ENCODE measurements around the gene PTP4A1. TPM values are rescaled to one million over a fixed set of nuclear protein-coding genes. Genes with fewer than 3 reads are reported as not detected.

The PTP4A1 gene
- total and polyA plus RNA-seq, 2 of the 13 experiments (the other 11 are each of a cell fraction or from before 2014, with no cell fraction given) = 141 to 376 TPM

DNA sequence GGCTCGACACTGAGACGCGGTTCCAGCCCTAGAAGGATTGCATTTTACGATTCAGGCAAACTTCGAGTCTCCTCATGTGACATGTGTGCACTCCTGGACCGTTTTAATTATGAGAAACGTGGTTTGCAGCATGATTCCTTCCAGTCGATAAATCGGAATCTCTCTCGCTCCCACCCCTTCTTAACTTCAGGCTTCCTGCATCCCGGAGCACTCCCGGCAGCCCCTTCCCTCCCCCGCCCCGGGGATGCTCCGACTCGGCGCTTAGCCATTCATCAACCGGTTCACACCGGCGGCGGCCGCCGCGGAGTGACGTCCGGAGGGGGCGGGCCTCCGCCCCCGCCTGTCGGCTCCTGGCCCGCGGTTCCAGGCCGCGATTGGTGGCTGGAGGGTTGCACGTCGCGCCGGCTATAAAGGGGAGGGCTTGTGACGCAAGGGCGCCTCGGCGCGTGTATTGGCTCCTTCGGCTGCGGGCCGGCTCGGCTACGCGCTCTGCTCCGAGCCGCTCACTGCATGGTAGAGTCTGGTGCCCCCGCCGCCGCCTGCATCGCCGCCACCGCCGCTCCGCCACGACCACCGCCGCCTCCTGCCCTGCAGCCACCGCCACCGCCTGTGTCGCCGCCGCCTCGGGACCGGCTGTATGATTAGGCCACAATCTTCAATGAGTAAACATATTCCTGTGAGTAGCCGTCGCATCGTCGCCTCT is at the start of gene PTP4A1, which contains the start of gene LOC128125822 (continued):
- TF ChIP-seq, protein P1, sequence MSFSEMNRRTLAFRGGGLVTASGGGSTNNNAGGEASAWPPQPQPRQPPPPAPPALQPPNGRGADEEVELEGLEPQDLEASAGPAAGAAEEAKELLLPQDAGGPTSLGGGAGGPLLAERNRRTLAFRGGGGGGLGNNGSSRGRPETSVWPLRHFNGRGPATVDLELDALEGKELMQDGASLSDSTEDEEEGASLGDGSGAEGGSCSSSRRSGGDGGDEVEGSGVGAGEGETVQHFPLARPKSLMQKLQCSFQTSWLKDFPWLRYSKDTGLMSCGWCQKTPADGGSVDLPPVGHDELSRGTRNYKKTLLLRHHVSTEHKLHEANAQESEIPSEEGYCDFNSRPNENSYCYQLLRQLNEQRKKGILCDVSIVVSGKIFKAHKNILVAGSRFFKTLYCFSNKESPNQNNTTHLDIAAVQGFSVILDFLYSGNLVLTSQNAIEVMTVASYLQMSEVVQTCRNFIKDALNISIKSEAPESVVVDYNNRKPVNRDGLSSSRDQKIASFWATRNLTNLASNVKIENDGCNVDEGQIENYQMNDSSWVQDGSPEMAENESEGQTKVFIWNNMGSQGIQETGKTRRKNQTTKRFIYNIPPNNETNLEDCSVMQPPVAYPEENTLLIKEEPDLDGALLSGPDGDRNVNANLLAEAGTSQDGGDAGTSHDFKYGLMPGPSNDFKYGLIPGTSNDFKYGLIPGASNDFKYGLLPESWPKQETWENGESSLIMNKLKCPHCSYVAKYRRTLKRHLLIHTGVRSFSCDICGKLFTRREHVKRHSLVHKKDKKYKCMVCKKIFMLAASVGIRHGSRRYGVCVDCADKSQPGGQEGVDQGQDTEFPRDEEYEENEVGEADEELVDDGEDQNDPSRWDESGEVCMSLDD (CRISPR knock-in tag; IDR thresholded peaks at IDR 0.05; ENCODE audit: borderline replicate concordance) = no peak
- TF ChIP-seq KDM1A (CRISPR knock-in tag; IDR thresholded peaks at IDR 0.05) (0 out of 2 replicates have a peak, but pooled peaks have one; percentile 35), ZKSCAN5 (CRISPR knock-in tag; IDR thresholded peaks at IDR 0.05) (no peak), POLR2AphosphoS2 (IDR thresholded peaks at IDR 0.05; ENCODE audit: low read depth, low read length) (no peak), FOXK1 (CRISPR knock-in tag; IDR thresholded peaks at IDR 0.05; ENCODE audit: borderline replicate concordance, low read depth) (no peak; the same call in 1 of the 2 replicates), CCAR2 (optimal IDR thresholded peaks at IDR 0.05; ENCODE audit: low read depth, low read length) (no peak), ZNF468 (CRISPR knock-in tag; IDR thresholded peaks at IDR 0.05) (peak; percentile 65; the same call in 1 of the 2 replicates), ZNF720 (CRISPR knock-in tag; IDR thresholded peaks at IDR 0.05) (no peak), ZNF850 (CRISPR knock-in tag; conservative IDR thresholded peaks at IDR 0.05) (no peak), MED13 (CRISPR knock-in tag; IDR thresholded peaks at IDR 0.05) (peak; percentile 41; the same call in 1 of the 2 replicates), MAFK (conservative IDR thresholded peaks at IDR 0.05 in 1 of 2, IDR thresholded peaks at IDR 0.05 in 1 of 2; ENCODE audit: low read length in 2 of 2) (no peak)
- TF ChIP-seq, protein P2, sequence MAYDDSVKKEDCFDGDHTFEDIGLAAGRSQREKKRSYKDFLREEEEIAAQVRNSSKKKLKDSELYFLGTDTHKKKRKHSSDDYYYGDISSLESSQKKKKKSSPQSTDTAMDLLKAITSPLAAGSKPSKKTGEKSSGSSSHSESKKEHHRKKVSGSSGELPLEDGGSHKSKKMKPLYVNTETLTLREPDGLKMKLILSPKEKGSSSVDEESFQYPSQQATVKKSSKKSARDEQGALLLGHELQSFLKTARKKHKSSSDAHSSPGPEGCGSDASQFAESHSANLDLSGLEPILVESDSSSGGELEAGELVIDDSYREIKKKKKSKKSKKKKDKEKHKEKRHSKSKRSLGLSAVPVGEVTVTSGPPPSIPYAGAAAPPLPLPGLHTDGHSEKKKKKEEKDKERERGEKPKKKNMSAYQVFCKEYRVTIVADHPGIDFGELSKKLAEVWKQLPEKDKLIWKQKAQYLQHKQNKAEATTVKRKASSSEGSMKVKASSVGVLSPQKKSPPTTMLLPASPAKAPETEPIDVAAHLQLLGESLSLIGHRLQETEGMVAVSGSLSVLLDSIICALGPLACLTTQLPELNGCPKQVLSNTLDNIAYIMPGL (CRISPR knock-in tag; IDR thresholded peaks at IDR 0.05; ENCODE audit: borderline replicate concordance in 1 of 2, low read depth in 1 of 2) = peak in 1 of 2 experiments; percentile 85; a peak in 3 of 4 replicates
- TF ChIP-seq, protein P3, sequence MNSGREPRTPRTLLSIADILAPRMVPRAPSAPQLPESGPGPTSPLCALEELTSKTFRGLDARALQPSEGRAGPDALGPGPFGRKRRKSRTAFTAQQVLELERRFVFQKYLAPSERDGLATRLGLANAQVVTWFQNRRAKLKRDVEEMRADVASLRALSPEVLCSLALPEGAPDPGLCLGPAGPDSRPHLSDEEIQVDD (CRISPR knock-in tag; IDR thresholded peaks at IDR 0.05; ENCODE audit: borderline replicate concordance) = peak; percentile 94; the same call in 1 of the 2 replicates
- TF ChIP-seq, protein P4, sequence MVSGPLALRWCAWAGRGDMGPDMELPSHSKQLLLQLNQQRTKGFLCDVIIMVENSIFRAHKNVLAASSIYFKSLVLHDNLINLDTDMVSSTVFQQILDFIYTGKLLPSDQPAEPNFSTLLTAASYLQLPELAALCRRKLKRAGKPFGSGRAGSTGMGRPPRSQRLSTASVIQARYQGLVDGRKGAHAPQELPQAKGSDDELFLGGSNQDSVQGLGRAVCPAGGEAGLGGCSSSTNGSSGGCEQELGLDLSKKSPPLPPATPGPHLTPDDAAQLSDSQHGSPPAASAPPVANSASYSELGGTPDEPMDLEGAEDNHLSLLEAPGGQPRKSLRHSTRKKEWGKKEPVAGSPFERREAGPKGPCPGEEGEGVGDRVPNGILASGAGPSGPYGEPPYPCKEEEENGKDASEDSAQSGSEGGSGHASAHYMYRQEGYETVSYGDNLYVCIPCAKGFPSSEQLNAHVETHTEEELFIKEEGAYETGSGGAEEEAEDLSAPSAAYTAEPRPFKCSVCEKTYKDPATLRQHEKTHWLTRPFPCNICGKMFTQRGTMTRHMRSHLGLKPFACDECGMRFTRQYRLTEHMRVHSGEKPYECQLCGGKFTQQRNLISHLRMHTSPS (CRISPR knock-in tag; IDR thresholded peaks at IDR 0.05; ENCODE audit: low read depth) = peak; percentile 14; the same call in 1 of the 2 replicates
- TF ChIP-seq, protein P5, sequence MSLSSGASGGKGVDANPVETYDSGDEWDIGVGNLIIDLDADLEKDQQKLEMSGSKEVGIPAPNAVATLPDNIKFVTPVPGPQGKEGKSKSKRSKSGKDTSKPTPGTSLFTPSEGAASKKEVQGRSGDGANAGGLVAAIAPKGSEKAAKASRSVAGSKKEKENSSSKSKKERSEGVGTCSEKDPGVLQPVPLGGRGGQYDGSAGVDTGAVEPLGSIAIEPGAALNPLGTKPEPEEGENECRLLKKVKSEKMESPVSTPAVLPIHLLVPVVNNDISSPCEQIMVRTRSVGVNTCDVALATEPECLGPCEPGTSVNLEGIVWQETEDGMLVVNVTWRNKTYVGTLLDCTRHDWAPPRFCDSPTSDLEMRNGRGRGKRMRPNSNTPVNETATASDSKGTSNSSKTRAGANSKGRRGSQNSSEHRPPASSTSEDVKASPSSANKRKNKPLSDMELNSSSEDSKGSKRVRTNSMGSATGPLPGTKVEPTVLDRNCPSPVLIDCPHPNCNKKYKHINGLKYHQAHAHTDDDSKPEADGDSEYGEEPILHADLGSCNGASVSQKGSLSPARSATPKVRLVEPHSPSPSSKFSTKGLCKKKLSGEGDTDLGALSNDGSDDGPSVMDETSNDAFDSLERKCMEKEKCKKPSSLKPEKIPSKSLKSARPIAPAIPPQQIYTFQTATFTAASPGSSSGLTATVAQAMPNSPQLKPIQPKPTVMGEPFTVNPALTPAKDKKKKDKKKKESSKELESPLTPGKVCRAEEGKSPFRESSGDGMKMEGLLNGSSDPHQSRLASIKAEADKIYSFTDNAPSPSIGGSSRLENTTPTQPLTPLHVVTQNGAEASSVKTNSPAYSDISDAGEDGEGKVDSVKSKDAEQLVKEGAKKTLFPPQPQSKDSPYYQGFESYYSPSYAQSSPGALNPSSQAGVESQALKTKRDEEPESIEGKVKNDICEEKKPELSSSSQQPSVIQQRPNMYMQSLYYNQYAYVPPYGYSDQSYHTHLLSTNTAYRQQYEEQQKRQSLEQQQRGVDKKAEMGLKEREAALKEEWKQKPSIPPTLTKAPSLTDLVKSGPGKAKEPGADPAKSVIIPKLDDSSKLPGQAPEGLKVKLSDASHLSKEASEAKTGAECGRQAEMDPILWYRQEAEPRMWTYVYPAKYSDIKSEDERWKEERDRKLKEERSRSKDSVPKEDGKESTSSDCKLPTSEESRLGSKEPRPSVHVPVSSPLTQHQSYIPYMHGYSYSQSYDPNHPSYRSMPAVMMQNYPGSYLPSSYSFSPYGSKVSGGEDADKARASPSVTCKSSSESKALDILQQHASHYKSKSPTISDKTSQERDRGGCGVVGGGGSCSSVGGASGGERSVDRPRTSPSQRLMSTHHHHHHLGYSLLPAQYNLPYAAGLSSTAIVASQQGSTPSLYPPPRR (CRISPR knock-in tag; IDR thresholded peaks at IDR 0.05; ENCODE audit: borderline replicate concordance) = peak; percentile 59; the same call in 1 of the 2 replicates
